Suprapubic skin (tissue), 4 donors: ENCODE measurements around the gene TMEM250. TPM values are rescaled to one million over a fixed set of nuclear protein-coding genes. Genes with fewer than 3 reads are reported as not detected.

ENCODE experiments used
- DNase-seq, 2 donors: peaks; one replicate each; pipeline ENCODE4 v3.0.0-alpha.2; 2019; ENCODE audit warnings: low spot score in 2 of 2
- H3K27ac ChIP-seq: fragments of 200-600 bp; sonication (generic); one replicate; pipeline ENCODE4 v1.5.1; 2019
- H3K27me3 ChIP-seq: fragments of 200-600 bp; sonication (generic); one replicate; pipeline ENCODE4 v1.5.1; 2019
- H3K36me3 ChIP-seq: fragments of 200-600 bp; sonication (generic); one replicate; pipeline ENCODE4 v1.5.1; 2019
- H3K4me1 ChIP-seq: fragments of 200-600 bp; sonication (generic); one replicate; pipeline ENCODE4 v1.5.1; 2019
- H3K4me3 ChIP-seq: fragments of 200-600 bp; sonication (generic); one replicate; pipeline ENCODE4 v1.5.1; 2019; ENCODE audit warnings: mild to moderate bottlenecking
- H3K9me3 ChIP-seq: fragments of 200-600 bp; sonication (generic); one replicate; pipeline ENCODE4 v1.5.1; 2019
- EP300 ChIP-seq: sonication (generic); formaldehyde crosslinking; IDR thresholded peaks from one replicate; pipeline ENCODE4 v1.6.1; 2017; ENCODE audit warnings: antibody characterized with exemption
- POLR2A ChIP-seq, 2 donors: fragments of 450-650 bp; IDR thresholded peaks; one replicate each; pipeline ENCODE4 v1.6.1; 2017; ENCODE audit warnings: antibody characterized with exemption in 2 of 2, mild to moderate bottlenecking in 2 of 2, moderate library complexity in 2 of 2
- POLR2AphosphoS5 ChIP-seq, 3 donors: sonication (generic); formaldehyde crosslinking; IDR thresholded peaks; one replicate each; pipeline ENCODE4 v1.6.1; 2017; ENCODE audit warnings: antibody characterized with exemption in 3 of 3
- WGBS: methylation state at CpG from one replicate; pipeline ENCODE4 v1.1.5; 2018; 5-methylcytosine and 5-hydroxymethylcytosine counted together
- total RNA-seq, 4 donors: library from RNA; depleted of rRNA; stranded (reverse); fragments of >200 nt; gene quantifications; one replicate each; pipeline ENCODE4 v1.1.0, GENCODE V29; 2016
- TF ChIP-seq, protein P1 (sequence below), 2 donors: fragments of 200-600 bp in 1 of 2; fragments of 450-650 bp in 1 of 2; sonication (generic) in 1 of 2; IDR thresholded peaks; one replicate each; pipeline ENCODE4 v1.5.1; 2016 to 2019; ENCODE audit warnings: antibody characterized with exemption in 2 of 2, mild to moderate bottlenecking in 1 of 2, moderate library complexity in 1 of 2

The TMEM250 gene
- total RNA-seq, 4 donors from 2014 or later = 37.0 to 66.9 (median 57.8) TPM

DNA sequence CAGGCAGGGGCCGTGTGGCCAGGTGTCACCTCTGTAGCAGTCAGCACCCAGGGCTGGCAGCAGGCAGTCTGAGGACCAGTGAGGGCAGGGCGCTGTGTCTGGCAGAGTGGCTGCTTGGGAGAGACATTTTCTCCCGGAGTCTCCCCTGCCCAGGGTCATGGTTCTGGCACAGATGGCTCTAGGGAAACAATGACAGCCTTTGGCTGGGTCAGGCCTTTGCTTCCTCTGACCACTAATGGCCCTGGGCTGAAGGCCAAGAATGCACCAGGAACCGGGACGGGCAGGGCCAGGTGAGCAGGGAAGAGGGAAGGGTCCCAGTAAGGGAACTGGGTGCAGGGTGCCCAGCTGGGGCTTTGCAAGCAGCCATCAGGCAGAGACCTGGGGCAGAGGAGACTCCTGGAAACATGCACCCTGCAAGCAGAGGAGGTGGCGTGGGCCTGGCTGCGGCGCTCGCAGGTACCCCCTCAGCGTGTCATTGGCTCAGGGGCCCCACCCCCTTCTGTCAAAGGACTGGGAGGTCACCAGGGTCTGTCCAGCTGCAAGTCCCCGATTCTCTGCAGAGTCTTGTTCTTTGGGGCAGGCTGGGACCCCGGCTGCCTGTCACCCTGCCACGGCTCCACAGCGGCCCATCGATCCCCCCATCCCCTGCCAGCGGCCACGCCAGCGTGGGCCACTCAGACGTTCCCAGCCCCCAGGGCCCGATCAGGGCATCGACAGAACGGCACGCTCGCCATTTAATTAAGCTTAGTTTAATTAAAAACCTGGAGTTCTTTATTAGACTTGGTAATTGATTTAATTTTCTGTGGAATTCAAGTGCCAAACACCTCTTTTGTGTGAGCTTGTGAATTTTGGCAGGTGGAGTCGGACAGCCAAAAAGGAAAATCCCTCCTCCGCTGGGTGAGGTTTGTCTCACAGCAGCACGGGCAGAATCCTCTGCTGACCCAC lies 18.9 kb upstream of the TMEM250 start:
- Histone ChIP-seq H3K27ac (no peak overlapping the region), H3K36me3 (no peaks in the 10 kb centered on the region), H3K4me1 (peaks cover 13% of the 10 kb centered on the region), H3K9me3 (no peaks in the 10 kb centered on the region), H3K4me3 (no peak overlapping the region), H3K27me3 (peaks cover 78% of the 10 kb centered on the region)
- 45% methylated on average over 24 of the region's 27 CpGs for WGBS
- no peak for DNase-seq
- TF ChIP-seq, protein P1, sequence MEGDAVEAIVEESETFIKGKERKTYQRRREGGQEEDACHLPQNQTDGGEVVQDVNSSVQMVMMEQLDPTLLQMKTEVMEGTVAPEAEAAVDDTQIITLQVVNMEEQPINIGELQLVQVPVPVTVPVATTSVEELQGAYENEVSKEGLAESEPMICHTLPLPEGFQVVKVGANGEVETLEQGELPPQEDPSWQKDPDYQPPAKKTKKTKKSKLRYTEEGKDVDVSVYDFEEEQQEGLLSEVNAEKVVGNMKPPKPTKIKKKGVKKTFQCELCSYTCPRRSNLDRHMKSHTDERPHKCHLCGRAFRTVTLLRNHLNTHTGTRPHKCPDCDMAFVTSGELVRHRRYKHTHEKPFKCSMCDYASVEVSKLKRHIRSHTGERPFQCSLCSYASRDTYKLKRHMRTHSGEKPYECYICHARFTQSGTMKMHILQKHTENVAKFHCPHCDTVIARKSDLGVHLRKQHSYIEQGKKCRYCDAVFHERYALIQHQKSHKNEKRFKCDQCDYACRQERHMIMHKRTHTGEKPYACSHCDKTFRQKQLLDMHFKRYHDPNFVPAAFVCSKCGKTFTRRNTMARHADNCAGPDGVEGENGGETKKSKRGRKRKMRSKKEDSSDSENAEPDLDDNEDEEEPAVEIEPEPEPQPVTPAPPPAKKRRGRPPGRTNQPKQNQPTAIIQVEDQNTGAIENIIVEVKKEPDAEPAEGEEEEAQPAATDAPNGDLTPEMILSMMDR (IDR thresholded peaks at IDR 0.05) = no peak
- TF ChIP-seq POLR2A (IDR thresholded peaks at IDR 0.05) (no peak), POLR2AphosphoS5 (IDR thresholded peaks at IDR 0.05) (no peak), EP300 (no peak)

DNA sequence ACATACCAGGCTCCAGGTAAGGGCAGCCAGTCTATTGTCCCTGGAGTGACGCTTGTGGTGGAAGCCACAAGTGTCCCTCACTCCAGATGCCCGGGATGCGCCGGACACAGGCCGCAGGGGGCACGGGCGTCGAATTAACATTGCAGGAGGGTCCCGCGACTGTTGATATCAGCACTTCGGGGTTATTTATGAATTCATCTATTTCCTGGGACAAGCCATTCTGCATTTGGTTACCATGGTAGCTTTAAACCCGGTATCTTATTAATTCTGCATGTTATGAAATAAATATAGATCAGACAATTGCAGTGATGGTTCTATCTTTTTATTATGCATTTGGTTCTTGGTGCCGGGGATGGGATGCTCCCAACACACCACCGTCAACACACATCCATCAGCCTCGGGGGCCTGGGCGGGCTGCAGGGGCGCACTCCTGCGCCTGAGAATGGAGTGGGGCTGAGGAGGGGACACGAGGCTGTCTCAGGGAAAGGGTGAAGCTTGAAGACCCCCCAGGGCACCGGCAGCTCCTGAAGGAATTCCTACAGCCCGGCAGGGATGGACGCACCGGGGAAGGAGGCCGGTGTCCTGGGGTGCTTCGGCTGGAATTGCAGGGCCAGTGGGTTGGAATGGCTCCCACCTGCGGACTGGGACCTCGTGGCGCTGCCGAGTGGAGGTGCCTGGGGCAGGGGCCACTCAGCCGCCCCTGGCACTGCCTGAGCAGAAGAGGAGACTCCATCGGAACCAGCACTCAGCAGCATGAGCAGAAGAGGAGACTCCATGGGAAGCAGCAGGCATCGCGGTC lies 17.7 kb upstream of the TMEM250 start:
- Histone ChIP-seq H3K9me3 (no peaks in the 10 kb centered on the region), H3K4me1 (peaks cover 16% of the 10 kb centered on the region), H3K36me3 (no peaks in the 10 kb centered on the region), H3K27ac (no peak overlapping the region), H3K27me3 (peaks cover 80% of the 10 kb centered on the region), H3K4me3 (no peak overlapping the region)
- 72% methylated on average over 22 of the region's 33 CpGs for WGBS
- TF ChIP-seq, protein P1 (IDR thresholded peaks at IDR 0.05) = no peak
- TF ChIP-seq POLR2AphosphoS5 (IDR thresholded peaks at IDR 0.05) (no peak), EP300 (no peak)
- DNase-seq = no peak

DNA sequence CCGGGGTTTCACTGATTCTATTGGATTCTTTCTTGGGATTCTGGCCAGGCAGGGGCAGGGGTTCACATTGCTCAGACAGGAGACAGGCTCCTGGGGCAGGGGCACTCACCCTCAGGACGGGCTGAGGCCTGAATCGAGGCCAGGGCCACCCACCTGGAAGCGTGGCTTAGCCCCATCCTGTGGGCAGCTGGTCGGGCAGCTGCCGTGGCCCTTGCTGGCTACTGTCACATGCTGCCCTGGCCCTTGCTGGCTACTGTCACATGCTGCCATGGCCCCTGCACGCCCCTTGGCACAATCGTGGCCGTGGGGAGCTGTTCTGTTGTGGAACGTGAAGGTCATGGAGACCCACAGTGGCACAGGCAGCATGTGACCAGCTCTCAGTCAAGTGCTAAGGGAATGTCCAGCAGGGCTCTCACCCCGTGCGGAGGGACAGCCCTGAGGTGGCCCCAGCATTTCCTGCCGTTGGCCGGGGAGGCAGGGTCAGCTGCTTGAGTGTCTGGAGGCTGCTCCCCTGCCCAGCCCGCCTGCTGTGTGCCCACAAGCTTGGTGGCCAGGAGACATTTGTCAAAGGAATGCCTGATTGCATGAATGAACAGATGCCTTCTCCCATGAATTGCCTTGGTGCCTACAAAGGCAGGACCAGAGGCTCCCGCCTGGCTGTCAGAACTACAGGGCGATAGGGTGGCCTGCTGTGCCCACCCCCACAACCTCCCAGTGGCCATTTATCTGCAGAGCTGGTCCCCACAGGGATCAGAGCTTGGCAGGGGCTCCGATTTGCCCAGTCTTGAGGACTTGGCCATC lies 16.9 kb upstream of the TMEM250 start:
- H3K4me3 ChIP-seq = no peak overlapping the region
- H3K36me3 ChIP-seq = no peaks in the 10 kb centered on the region
- no peak overlapping the region for H3K27ac ChIP-seq
- H3K4me1 ChIP-seq = peaks cover 16% of the 10 kb centered on the region
- no peaks in the 10 kb centered on the region for H3K9me3 ChIP-seq
- TF ChIP-seq, protein P1 (IDR thresholded peaks at IDR 0.05) = no peak
- TF ChIP-seq EP300 (no peak), POLR2AphosphoS5 (IDR thresholded peaks at IDR 0.05) (no peak), POLR2A (IDR thresholded peaks at IDR 0.05) (no peak)
- WGBS = 61% methylated on average over 10 of the region's 18 CpGs
- no peak for DNase-seq
- H3K27me3 ChIP-seq = peaks cover 88% of the 10 kb centered on the region

DNA sequence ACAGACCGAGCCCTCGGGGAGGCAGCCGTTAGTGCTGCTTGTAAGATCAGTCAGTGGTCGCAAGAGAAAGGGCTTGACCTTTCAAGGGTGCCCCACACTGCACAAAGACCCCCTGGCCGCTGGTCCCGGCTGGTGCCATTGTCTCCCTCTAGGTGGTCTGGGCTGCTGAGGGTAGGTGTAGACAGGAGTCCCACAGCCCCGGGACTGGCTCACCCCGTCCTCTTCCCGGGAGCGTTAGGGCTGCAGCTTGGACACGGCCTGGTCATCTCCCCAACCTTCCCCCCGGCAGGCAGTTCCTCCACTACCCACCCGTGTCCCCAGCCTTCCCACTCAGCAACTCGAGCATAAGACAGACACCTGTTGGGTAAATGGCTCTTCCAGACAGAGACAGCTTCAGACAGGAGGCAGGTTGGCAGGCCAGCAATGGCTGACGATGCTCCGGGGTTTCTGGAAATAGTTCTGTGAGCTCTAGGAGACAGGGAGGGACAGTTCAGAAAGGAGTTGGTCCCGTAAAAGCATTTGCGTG lies 15.3 kb upstream of the TMEM250 start:
- Histone ChIP-seq H3K36me3 (no peaks in the 10 kb centered on the region), H3K27me3 (peaks cover 98% of the 10 kb centered on the region), H3K4me1 (peaks cover 16% of the 10 kb centered on the region), H3K9me3 (no peaks in the 10 kb centered on the region), H3K4me3 (no peak overlapping the region), H3K27ac (no peak overlapping the region)
- TF ChIP-seq EP300 (no peak), POLR2A (IDR thresholded peaks at IDR 0.05) (no peak), POLR2AphosphoS5 (IDR thresholded peaks at IDR 0.05) (no peak)
- TF ChIP-seq, protein P1 (IDR thresholded peaks at IDR 0.05) = no peak
- 22% methylated on average over 9 of the region's 18 CpGs for WGBS
- no peak for DNase-seq
